GM12891 (cell line): ENCODE results near the gene KRTAP10-8.

ENCODE experiments used
- POLR2A ChIP-seq: IDR thresholded peaks from 2 replicates; pipeline ENCODE4 v1.6.1; 2011; ENCODE audit warnings: low read depth, low read length, control low read depth
- POLR2AphosphoS5 ChIP-seq: IDR thresholded peaks from 2 replicates; pipeline ENCODE4 v1.6.1; 2011; ENCODE audit warnings: low read depth, low read length, control low read depth
- POU2F2 ChIP-seq: IDR thresholded peaks from 2 replicates; pipeline ENCODE4 v1.6.1; 2011; ENCODE audit warnings: low read depth, mild to moderate bottlenecking, control low read depth, low read length, moderate library complexity
- TAF1 ChIP-seq: IDR thresholded peaks from 2 replicates; pipeline ENCODE4 v1.6.1; 2011; ENCODE audit warnings: low read depth, low read length, control low read depth

DNA sequence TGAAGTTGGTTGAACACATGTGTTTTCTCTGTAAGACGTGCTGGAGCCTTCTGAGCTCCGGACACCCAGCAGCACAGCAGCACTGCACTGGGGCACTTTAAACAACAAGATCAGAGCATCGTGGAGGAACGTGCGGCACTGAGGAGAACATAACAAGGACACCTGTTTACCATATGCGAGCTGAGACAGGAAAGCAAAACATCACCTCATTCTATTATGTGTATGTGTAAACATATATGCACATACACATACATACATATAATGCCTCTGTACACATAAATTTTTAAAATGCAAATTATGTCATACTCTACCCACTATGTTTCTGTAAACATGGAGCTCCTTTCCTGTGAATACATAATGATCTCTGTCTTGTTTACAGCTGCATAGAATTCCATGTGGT, 16.4 kb upstream of the KRTAP10-8 start:
- TF ChIP-seq POLR2AphosphoS5 = no peak
- no peak for TF ChIP-seq POLR2A
- TF ChIP-seq POU2F2 = no peak
- no peak for TF ChIP-seq TAF1
